NCI-H524 (cell line): Measurements from ENCODE around the gene SCAMP2.

ENCODE experiments used
- DNase-seq, 2 experiments: peaks; one replicate each; lab custom pipeline; 2025; lab: John Stamatoyannopoulos, UW

The SCAMP2 gene

DNA sequence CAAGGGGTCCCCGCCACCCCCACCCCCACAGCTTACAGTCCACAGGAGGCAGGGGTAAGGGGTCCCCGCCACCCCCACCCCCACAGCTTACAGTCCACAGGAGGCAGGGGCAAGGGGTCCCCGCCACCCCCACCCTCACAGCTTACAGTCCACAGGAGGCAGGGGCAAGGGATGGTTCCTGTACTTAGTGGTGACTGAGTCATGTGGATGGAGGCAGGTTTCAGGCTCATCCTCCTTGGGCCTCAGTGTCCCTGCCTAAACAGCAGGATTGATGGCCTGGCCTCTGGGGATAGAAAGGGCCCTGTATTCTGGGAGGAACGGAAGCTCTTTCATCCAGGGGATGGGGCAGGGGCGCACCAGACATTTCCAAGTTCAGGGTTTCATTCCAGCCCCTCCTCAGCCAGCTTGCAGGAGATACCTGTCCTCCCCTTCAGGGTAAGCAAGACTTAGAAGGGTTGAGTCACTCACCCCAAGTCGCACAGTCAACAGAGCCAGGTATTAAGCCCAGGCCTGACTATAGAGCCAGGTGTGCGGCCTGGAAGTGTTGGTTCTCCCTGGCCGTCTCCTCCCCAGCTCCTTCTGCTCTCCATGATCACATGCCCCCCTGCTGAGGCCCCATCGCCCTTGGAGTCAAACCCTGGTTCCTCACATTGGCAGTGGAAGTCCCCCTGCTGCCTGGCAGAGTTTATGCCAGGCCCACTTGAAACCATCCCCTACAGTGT is 78.8 kb downstream of the SCAMP2 start:
- DNase-seq: no peak
